Activated CD4-positive, alpha-beta T cell treated with anti-CD3 and anti-CD28 coated beads for 48 hours (primary cell): ENCODE data around the gene SP1.
"Not testable (repeated sequence)": the region's sequence is repeated elsewhere in the genome, so short reads cannot be mapped to it uniquely, and the experiment has no call there.

Source experiments
- DNase-seq: peaks from one replicate; pipeline ENCODE4 v3.0.0-alpha.2; 2020

Gene SP1

GRCh38 chr12:53361638-53362037, 18.3 kb upstream of the SP1 start:
- not testable (repeated sequence) for DNase-seq

- DNase-seq: no peak
These were observed 14.6 kb upstream of the SP1 start for GRCh38 chr12:53365245-53365904.

- DNase-seq: not testable (repeated sequence)
These were observed 6.3 kb upstream of the SP1 start for GRCh38 chr12:53373554-53374133.

GRCh38 chr12:53374277-53374676, 5.7 kb upstream of the SP1 start:
- DNase-seq: not testable (repeated sequence)

GRCh38 chr12:53376747-53377146, 3.2 kb upstream of the SP1 start:
- no peak for DNase-seq

GRCh38 chr12:53378222-53378621, 1.8 kb upstream of the SP1 start:
- DNase-seq: no peak

- no peak for DNase-seq
These were observed 1.1 kb upstream of the SP1 start for GRCh38 chr12:53378724-53379388.

- DNase-seq: peak; percentile 95
These were observed 430 bp upstream of the SP1 start for GRCh38 chr12:53379389-53380103.

GRCh38 chr12:53380794-53381730, 1.1 kb downstream of the SP1 start:
- DNase-seq: no peak

- peak; percentile 50 for DNase-seq
These were observed 2.0 kb downstream of the SP1 start for GRCh38 chr12:53381731-53382630.

GRCh38 chr12:53383258-53383657, 3.3 kb downstream of the SP1 start:
- no peak for DNase-seq

GRCh38 chr12:53386381-53386780, 6.4 kb downstream of the SP1 start:
- not testable (repeated sequence) for DNase-seq

- DNase-seq: no peak
These were observed 9.0 kb downstream of the SP1 start for GRCh38 chr12:53388932-53389331.

GRCh38 chr12:53389702-53390101, 9.7 kb downstream of the SP1 start:
- no peak for DNase-seq

- no peak for DNase-seq
These were observed 11.7 kb downstream of the SP1 start for GRCh38 chr12:53391724-53392123.

- DNase-seq: no peak
These were observed 19.9 kb downstream of the SP1 start for GRCh38 chr12:53399896-53400295.

- not testable (repeated sequence) for DNase-seq
These were observed 22.4 kb downstream of the SP1 start for GRCh38 chr12:53402351-53402750.

- DNase-seq: no peak
These were observed 22.9 kb downstream of the SP1 start for GRCh38 chr12:53402871-53403270.

- DNase-seq: no peak
These were observed 31.0 kb downstream of the SP1 start for GRCh38 chr12:53410951-53411350.

- no peak for DNase-seq
These were observed 33.7 kb downstream of the SP1 start for GRCh38 chr12:53413485-53414204.
